ENCODE data around the gene LAMC3.
"Not testable (repeated sequence)": the region's sequence is repeated elsewhere in the genome, so short reads cannot be mapped to it uniquely, and the experiment has no call there.

The LAMC3 gene

DNA sequence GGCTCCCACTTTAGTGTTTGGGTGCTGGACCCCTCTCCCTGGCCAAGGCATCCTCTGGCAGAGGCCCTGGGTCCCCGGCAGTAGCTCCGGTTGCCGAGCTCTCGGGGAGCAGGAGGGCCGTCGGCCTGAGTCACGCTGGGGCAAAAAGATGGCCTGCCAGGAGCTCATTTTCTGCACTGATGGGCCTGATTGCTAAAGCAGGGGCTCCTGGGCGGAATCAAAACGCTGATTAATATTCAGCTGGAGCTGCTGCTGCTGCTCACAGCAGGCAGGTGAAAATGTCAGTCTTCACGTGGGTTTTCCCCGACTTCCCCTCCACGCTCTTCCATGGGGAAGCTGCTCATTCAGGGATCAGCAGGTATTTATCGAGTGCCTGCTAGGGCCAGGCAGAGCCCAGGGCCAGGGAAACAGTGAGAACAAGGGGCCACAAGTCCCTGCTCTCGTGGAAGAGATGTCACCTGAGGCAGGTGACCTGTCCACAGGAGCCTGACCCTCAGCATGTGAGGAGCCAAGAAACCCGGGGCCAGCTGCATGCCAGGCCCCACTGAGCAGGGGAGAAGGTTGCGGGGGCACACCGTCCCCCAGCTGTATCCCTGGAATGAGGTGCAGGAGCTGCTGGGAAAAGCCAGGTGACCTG is 22.1 kb downstream of the LAMC3 start:
- no peak for DNase-seq

DNA sequence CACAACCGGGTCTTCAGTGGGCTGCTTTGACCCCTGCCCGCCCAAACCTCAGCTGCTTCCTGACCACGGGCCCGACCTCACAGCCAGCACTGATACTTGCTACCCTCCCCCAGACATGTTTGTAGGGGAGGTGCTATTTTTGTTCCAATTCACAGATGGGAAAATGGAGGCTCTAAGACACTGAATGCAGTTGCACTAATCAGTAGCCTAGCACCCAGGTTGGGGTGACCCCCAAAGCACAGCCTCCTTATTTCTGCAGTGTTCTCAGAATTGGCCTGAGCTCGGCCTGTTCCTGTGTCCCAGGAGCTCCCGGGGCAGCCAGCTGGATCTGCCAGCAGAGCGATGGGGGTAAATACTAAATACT is 22.6 kb downstream of the LAMC3 start:
- DNase-seq: no peak

DNA sequence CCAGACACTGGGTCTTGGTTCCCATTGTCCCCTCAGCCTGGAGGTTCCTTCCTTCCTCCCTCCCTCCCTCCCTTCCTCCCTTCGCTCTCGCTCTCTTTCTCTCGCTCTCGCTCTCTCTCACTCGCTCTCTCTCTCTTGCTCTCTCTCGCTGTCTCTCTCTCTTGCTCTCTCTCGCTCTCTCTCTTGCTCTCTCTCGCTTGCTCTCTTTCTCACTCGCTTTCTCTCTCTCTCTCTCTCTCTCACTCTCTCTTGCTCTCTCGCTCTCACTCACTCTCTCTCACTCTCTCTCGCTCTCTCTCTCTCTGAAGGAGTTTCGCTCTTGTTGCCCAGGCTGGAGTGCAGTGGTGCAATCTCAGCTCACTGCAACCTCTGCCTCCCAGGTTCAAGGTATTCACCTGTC is 23.4 kb downstream of the LAMC3 start:
- no peak for DNase-seq

DNA sequence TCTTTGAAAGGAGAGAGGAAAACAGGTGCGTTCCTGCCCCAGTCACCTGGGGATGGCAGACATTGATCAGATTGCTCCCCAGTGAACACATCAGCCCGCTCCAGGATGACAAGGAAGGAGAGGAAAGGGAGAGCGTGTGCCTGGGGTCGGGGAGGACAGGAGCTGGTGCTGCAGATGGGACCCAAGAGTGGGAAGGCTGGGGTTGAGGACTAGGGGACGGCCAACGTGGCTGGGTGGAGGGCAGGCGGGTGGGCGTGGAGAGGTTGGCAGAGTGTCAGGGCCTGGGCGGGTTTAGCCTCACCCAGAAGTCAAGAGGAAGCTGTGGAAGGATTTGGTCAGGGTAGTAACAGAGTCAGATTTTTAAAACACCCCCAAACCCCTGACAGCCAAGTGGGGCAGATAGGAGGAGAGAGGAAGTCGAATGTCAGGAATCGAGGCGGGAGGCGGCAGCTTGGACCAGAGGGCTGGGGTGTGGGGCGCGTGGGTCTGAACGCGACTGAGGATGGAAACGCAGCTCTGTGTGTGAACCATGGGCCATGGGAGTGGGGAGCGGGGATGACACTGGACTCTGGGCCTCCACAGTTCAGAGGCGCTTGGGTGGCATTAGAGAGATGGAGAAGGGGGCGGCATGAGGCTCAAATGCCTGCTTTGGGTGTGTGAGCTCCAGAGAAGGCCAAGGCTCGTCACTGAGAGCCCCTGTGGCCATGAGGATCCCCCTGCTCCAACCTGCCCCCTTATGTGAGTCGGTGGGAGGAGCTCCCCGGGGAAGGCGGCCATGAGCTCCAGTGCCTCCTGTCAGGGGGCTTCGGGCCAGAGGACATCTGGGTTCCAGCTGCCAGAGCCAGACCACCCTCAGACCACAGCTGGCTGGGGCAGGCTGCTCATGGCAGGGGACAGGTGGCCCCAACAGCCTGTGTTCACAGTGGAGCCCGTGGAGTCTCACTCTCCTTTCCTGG is 24.6 kb downstream of the LAMC3 start:
- DNase-seq: no peak

DNA sequence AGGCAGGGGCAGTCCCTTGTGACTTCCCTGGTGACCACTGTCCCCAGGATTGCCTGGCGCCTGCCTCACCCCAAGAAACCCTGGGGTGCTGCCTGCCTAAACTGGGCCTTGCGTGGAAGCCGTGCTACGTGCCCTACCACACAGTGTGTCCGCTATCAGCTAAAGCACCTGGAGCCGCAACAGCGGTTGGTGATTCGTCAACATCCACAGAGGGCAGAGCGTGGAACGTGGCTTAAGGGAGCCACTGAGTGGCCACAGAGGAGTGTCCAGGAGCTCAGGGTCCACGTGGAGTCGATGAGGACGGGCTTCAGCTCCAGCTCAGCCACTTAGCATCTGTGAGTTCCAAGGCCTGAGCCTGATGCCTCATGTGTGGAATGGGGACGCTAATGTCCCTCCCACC is 25.3 kb downstream of the LAMC3 start:
- no peak for DNase-seq

DNA sequence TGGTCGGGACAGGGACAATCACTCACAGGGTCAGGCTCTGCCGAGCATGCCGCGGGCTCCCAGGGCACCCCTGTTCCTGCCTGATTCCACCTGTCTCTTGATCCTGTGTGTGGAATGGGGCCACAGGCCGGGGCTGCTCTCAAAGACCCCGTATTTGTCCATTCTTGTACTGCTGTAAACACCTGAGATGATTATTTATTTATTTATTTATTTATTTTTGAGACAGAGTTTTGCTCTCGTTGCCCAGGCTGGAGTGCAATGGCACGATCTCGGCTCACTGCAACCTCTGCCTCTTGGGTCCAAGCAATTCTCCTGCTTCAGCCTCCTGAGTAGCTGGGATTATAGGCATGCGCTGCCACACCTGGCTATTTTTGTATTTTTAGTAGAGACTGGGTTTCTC is 25.8 kb downstream of the LAMC3 start:
- DNase-seq: not testable (repeated sequence)

DNA sequence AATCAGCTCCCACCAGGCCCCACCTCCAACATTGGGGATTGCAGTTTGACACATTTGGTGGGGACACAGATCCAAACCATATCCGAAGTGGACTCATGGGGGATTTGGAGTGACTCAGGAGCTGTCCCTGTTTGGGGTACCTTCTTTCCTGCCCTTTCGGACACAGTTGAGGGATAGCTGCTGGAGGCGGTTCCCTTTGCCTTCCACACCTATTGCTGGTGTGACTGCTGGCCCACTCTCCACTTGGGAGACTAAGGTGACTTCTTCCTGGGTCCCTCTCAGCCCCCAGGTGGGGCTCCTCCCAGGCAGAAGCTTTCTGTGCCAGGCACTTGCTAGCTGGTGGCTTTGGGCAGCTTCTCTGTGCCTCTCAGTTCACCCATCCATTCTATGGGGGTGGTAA is 26.6 kb downstream of the LAMC3 start:
- no peak for DNase-seq

DNA sequence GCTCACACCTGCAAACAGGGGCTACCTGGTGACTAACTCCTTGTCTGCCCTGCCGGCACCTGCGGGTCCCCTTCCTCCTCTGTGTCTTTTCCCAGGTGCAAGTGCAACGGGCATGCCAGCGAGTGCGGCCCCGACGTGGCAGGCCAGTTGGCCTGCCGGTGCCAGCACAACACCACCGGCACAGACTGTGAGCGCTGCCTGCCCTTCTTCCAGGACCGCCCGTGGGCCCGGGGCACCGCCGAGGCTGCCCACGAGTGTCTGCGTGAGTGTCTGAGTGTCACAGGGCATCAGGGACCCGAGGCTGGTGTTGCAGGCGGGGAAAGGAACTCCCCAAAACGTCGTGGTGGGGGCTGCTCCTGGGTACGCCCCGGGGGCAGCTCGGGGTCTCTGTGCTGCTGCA is 27.1 kb downstream of the LAMC3 start:
- no peak for DNase-seq

DNA sequence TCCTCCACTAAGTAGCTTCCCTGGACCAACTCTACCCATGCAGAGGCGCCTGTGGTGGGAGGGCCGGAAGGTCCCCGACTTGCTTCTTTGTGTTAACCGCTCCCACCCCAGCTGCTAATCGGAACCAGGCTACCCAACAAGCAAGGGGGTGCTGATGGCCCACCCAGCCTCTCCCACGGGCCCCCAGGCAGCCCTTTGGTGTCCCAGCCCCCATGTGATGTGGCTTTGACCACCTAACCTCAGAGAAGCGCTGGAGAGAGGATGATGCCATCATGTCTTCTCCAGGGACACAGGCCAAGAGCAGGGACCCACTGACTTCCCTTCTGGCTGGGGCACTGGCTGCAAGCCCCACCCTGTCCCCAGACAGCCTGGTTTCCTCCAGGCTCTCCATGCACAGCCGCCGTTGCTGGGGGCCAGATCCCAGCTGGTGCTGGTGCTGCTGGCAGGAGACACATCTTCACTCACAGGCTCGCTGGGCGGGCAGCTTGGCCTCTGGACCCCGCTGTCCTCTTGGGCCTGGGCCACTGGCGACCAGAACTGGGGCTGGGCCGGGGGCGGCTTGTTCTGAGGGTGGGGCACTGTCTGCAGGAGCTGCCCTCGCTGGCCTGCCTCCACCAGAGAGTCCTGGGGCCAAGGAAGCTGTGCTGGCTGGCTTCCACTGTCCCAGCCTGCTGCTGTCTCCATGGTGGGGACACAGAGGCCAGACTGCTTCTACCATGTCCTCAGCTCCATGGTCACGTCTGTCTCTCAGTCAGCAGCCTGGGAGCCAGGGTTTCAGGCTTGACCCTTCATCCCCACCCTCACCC is 27.8 kb downstream of the LAMC3 start:
- DNase-seq: no peak

DNA sequence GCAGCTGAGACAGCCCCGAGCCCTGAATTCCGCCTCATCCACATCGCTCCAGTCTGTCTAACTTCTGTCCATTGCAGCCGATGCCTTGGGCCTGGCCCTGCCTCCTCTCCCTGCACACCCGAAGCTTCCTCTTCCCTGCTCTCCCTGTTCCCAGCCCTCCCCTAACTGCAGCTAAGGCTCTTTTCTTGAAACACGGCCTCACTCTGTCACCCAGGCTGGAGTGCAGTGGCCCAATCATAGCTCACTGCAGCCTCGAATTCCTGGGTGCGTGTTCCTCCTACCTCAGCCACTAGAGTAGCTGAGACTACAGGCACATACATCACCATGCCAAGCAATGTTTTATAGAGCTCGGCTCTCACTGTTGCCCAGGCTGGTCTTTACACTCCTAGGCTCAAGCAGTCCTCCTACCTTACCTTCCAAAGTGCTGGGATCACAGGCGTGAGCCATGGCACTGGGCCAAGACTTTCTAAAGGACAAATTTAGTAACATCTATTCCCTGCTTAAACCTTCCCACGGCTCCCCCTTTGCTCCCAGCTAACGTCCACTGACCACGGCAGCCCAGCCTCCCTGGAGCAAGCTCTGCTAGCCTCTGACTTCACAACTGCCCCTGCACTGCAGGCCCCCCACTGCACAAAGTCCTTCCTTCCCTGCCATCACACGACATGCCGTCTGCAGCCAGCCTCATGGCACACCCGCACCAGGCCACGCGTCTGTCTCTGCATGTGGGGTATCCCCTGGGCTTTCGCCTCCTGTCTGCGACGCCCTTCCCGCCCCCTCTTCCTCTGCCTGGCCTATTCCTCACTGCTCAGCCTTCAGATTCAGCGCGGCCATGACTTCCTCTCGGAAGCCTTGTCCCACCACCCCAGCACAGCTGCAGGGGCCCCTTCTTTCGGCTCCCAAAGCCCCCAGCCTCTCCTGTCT is 28.6 kb downstream of the LAMC3 start:
- no peak for DNase-seq

DNA sequence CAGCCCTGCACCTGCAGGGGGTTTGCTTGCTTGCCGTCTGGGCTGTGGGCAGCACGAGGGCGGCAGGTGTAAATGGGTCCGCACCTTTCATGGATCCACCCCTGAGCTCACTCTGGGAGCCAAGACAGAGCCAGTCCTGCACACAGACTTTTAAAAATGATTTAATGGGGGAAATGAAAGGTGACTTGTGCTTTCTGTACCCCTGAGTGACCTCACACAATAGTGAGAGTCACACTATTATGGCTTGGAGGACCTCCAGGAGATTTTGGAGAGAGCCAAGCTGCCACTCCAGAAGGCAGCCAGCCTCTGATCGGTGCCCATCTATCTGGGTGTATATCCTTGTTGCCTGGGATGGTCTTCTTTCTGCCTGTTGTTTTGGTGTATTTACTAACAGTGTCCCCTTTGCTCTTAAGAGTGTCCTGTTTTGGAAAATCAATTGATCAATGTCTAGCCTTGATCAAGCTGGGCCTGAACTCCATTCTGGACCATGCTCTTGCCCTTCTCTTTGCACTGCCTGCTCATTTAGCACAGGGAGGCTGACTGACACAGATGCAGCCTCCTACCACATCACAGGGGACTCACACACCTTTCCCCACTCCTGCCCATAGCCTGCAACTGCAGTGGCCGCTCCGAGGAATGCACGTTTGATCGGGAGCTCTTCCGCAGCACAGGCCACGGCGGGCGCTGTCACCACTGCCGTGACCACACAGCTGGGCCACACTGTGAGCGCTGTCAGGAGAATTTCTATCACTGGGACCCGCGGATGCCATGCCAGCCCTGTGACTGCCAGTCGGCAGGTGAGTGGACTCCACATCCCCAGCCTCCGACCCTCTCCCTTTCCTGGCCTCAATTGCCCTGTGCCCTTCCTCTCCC is 29.5 kb downstream of the LAMC3 start:
- no peak for DNase-seq

DNA sequence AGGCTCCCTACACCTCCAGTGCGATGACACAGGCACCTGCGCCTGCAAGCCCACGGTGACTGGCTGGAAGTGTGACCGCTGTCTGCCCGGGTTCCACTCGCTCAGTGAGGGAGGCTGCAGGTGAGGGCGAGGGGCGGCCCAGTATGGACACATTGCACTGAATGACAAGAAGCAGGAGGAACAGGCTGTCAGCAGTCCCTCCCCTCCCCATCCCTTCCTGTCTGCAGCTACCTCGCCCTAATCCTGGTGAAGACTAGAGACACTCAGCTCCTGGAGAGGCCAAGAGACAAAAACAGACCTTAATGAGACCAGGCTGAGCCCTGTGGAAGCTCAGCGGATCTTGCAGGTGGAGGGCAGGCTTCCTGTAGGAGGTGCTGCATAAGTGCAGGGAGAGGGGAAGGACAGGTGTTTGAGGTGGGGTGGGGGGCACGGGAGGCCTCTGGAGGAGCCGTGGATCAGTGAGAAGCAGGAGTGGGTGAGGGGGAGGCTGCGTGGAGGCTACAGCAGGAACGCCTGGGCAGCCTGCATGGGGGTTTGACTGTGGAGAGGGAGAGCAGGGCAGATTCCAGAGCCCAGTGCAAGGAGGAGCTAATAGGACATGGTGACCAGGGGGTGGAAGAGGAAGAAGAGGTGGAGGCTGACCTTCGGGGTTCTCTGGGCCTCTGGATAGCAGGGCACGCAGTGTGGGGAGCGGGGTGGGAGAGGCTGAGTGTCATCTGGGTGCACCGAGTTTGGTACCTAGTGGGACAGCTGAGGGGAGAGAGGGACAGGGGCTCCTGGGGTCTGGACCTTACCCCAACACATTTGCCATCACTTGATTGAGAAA is 30.4 kb downstream of the LAMC3 start:
- DNase-seq: no peak

DNA sequence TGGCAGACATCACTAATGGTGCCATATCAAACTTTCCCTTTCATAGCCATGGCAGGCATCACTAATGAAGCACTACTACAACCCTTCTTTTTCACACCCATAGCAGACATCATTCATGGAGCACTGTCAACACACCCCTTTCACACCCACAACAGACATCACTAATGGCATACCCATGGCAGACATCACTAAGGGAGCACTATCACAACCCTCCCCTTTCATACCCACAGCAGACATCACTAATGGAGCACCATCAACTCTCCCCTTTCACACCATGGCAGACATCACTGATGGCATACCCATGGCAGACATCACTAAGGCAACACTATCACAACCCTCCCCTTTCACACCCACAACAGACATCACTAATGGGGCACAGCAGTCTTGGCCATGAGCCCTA is 33.7 kb downstream of the LAMC3 start:
- no peak for DNase-seq

DNA sequence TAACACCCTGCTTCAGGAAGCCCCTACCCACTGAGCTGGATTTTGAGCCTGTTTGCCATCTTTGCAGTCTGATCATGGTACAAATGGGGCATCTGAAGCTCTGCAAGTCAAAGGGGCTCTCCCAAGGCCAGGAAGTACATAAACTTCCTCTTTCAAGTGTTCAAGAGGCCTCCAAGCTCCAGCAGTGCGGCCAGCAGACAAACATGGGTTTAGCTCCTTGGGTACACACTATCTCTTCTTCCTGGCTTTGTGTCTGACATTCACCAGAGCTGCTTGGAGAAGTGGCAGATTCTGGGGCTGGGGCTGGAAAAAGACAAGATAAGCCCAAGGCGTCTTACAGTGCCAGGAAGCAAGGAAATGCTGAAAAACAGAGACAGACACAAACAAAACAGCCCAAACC is 34.1 kb downstream of the LAMC3 start:
- no peak for DNase-seq

DNA sequence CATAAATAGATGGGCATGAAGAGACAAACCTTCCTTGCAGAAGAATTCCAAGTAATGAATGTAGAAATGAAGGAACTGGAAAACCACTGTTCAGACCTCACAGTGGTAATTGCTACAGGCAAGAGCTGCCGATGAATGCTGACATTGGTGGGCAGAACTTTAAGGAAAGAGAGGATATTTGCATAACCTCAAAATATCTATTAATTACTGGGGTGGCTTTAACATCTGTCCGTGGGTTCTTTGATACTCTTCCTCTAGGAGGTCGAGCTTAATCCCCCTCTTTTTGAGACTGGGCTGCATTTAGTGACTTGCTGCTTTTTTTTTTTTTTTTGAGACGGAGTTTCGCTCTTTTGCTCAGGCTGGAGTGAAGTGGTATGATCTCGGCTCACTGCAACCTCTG is 34.7 kb downstream of the LAMC3 start:
- no peak for DNase-seq

DNA sequence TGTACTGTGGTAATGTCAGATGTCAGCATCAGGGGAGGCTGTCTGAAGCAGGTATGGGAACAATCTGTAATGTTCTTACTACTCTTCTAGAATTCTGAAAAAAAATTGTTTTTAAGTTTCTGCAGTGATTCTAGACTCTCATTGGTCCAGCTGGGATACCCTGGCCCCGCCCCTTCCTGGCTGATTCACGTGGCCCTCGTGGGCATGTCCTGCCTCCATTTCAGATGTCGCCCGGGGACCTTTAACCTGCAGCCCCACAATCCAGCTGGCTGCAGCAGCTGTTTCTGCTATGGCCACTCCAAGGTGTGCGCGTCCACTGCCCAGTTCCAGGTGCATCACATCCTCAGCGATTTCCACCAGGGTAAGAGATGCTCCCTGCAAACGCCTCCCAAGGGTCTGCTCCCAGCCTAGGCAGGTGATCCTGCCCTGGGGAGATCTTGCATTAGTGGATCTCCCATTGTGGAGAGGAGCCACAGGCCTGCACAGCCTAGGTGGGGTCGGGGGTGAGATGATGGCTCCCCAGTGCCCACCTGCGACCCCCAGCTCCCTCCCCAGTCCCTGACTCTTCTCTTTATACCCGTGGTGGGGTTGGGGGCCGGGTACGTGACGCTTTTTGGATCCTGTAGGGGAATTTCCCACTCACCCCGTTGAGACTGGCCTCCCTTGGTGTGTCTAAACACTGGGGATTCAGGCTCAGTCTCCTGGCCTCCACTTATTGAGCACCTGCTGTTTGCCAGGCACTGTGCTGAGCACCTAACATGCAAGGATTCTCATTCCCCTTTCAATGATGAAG is 36.5 kb downstream of the LAMC3 start:
- DNase-seq: peak; percentile 6 to 53 (median 22)

DNA sequence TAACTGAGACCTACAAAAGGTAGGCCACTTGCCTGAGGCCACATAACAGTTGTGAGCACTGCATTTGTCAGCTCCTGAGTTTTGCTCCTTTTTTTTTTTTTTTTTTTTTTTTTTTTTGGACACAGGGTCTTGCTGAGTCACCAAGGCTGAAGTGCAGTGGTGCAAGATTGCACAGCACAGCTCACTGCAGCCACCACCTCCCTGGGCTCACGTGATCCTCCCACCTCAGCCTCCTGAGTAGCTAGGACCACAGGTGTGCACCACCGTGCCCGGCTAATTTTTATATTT is 37.1 kb downstream of the LAMC3 start:
- no peak for DNase-seq

DNA sequence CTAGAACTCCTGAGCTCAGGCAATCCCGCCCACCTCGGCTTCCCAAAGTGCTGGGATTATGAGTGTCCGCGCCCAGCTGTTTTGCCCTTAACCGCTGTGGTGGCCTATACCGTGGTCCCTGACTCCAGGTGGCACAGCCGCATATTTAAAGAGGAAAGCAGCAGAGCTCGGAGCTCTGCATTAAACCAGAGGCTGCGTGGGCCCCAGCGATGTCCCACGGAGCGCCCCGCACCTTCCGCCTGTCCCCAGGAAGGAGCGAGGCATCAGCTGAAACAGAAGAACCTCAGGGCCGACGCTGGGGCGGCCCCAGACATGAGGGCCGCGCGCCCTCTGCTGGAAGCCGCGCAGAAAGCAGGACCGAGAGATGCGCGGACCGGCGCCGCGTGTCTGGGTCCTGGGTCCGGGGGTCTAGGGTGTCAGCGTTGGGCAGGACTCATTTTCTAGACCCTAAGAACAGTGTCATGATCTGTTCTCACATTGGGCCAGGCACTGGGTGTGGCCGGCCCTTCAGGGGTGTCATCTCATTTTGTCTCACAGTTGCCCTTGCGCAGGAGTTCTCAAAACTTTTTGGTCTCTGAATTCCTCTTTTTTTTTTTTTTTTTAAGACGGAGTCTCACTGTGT is 37.7 kb downstream of the LAMC3 start:
- DNase-seq: peak; percentile 34 to 71 (median 54)

DNA sequence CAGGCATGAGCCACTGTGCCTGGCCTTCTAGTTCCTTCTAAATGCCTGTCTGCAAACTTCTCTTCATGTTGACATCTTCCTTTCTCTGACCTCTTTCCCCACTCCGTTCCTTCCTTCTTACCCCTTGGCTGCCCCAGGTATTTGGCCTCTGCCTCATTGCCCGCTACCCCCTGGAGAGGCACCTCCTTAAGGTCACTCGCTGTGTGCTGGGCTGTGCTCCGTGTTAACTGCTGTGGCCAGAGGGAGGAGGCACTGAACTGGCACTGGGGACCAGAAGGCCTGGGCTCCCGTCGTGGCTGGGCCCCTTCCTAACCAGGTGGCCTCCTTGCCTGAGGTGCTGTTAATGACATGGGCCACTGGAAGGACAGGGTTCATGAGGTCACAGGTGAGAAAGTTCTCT is 39.4 kb downstream of the LAMC3 start:
- DNase-seq: no peak

DNA sequence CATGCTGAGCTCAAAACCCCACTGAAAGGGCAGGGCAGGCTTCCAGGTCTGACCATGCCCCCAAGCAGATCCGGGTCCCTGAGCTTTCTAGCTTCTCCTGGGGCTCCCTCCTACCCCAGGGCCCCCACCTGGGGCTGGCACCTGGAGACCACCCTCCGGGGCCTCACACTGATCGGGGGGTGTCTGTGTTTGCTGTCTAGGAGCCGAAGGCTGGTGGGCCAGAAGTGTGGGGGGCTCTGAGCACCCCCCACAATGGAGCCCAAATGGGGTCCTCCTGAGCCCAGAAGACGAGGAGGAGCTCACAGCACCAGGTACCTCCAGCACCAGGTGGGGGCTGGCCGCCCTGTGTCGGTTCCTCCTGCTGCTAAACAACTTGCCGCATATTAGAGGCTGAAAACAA is 39.8 kb downstream of the LAMC3 start:
- no peak for DNase-seq

Measured in stimulated activated naive CD4-positive, alpha-beta T cell (primary cell).